PC-9 (cell line): ENCODE data around the gene TNPO2. TPM values are rescaled to one million over a fixed set of nuclear protein-coding genes. Genes with fewer than 3 reads are reported as not detected.

Experiments used
- BruUV-seq: library from RNA; stranded (reverse); fragments of 400-500 nt; replicated peaks from 2 replicates; lab custom pipeline; 2021; lab: Mats Ljungman, UMichigan
- CTCF ChIA-PET: fragments of 300-600 bp; sonication (Branson Sonifier 250); formaldehyde crosslinking; loops from one replicate; lab custom pipeline; 2022; ENCODE audit warnings: antibody characterized with exemption; lab: Charles Lee
- POLR2A ChIA-PET: fragments of 300-600 bp; sonication (Branson Sonifier 250); formaldehyde crosslinking; loops from one replicate; lab custom pipeline; 2022; ENCODE audit warnings: antibody characterized with exemption; ENCODE audit not compliant: unreplicated experiment; lab: Charles Lee
- DNase-seq, 2 experiments: peaks; one replicate each; pipeline versions ENCODE4 v3.0.0 to v3.0.0-alpha.2; 2015 to 2022; ENCODE audit warnings: mixed read lengths in 1 of 2
- H2AFZ ChIP-seq: fragments of 200-600 bp; sonication (generic); 2 replicates; pipeline ENCODE4 v1.8.1; 2017; ENCODE audit warnings: antibody characterized with exemption
- H3F3A ChIP-seq: fragments of 200-600 bp; sonication (generic); 2 replicates; pipeline ENCODE4 v1.8.1; 2017; ENCODE audit warnings: antibody characterized with exemption, mild to moderate bottlenecking, low read depth; ENCODE audit not compliant: insufficient read depth
- H3K27ac ChIP-seq: fragments of 200-600 bp; sonication (generic); 2 replicates; pipeline ENCODE4 v1.6.1; 2016; ENCODE audit warnings: mixed run types
- H3K27me3 ChIP-seq: fragments of 200-600 bp; sonication (generic); 2 replicates; pipeline ENCODE4 v1.6.1; 2016; ENCODE audit warnings: low read depth, mixed run types; ENCODE audit not compliant: insufficient read depth
- H3K36me3 ChIP-seq: fragments of 200-600 bp; sonication (generic); 2 replicates; pipeline ENCODE4 v1.6.1; 2016; ENCODE audit warnings: low read depth, mixed run types
- H3K4me1 ChIP-seq: fragments of 200-600 bp; sonication (generic); replicated peaks from 2 replicates; pipeline ENCODE4 v1.6.1; 2016; ENCODE audit warnings: mixed run types; ENCODE audit not compliant: insufficient read depth
- H3K4me2 ChIP-seq: fragments of 200-600 bp; sonication (generic); 2 replicates; pipeline ENCODE4 v1.6.1; 2017; ENCODE audit warnings: mixed run types
- H3K4me3 ChIP-seq: fragments of 200-600 bp; sonication (generic); 2 replicates; pipeline ENCODE4 v1.6.1; 2016; ENCODE audit warnings: mixed run types
- H3K79me2 ChIP-seq: fragments of 200-600 bp; sonication (generic); 2 replicates; pipeline ENCODE4 v1.6.1; 2017; ENCODE audit warnings: low read depth, mixed run types
- H3K9me2 ChIP-seq: fragments of 200-600 bp; sonication (generic); 2 replicates; pipeline ENCODE4 v1.8.1; 2017; ENCODE audit warnings: mild to moderate bottlenecking; ENCODE audit not compliant: insufficient read depth
- H3K9me3 ChIP-seq: fragments of 200-600 bp; sonication (generic); 2 replicates; pipeline ENCODE4 v1.8.1; 2016; ENCODE audit warnings: low read depth; ENCODE audit not compliant: insufficient read depth
- H4K20me1 ChIP-seq: fragments of 200-600 bp; sonication (generic); 2 replicates; pipeline ENCODE4 v1.8.1; 2017; ENCODE audit not compliant: insufficient read depth
- EZH2 ChIP-seq: fragments of 200-600 bp; sonication (generic); IDR thresholded peaks from 2 replicates; pipeline ENCODE4 v1.8.0; 2017; ENCODE audit warnings: antibody characterized with exemption, low read depth
- intact Hi-C: fragments of 100-400 bp; cut with micrococcal nuclease; formaldehyde crosslinking; loops from one replicate; pipeline ENCODE4 v1.10.0; 2022; ENCODE audit not compliant: unreplicated experiment
- total RNA-seq: library from RNA; stranded (reverse); gene quantifications from 2 replicates; pipeline ENCODE4 v1.2.3, GENCODE V29; 2021
- TF ChIP-seq, protein P1 (sequence below): fragments of 200-600 bp; sonication (generic); conservative IDR thresholded peaks from 2 replicates; pipeline ENCODE4 v1.6.1; 2017; ENCODE audit warnings: mixed run types, antibody characterized with exemption, mild to moderate bottlenecking, moderate library complexity

TNPO2 gene
- total RNA-seq, 1 experiment from 2014 or later = 77.5 TPM

DNA sequence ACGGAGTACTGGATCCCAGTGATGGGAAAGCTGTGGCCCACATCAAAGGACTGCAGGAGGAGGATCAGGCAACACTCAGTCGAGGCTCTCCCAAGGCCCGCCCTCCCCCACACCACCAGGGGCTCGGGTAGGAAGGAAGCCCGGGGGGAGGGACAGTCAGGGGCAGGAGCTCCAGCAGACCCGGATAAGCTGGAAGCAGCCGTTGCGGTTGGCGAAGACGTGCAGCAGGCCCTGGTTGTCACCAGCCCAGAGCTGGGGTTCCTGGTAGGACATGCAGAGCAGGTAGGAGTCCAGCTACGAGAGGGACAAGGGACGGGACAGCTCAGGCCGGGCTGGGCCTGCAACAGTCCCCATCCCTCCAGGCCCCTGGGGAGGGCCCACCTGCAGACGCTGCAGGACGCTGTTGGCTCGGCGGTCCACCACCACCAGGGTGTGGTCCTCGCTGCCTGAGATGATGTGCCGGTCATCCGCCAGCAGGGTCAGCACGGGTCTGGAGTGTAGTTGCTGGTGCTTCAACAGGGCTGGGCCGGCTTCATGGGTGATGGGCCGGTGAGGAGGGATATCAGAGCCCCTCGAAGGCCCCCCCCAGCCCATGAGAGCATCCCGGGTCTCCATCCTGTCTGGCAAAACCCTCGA lies 34.0 kb downstream of the TNPO2 start:
- BruUV-seq = no TSS peak
- H3K79me2 ChIP-seq = peaks cover 10% of the 10 kb centered on the region
- no peaks in the 10 kb centered on the region for H3K27me3 ChIP-seq
- intact Hi-C loops = no loop called here
- H3F3A ChIP-seq = peaks cover 19% of the 10 kb centered on the region
- no peak for DNase-seq
- no peaks in the 10 kb centered on the region for H3K9me2 ChIP-seq
- no peak overlapping the region for H2AFZ ChIP-seq
- no peak overlapping the region for H3K4me2 ChIP-seq
- H4K20me1 ChIP-seq = no peaks in the 10 kb centered on the region; the same call in 1 of the 2 replicates
- no peaks in the 10 kb centered on the region for H3K4me1 ChIP-seq
- H3K4me3 ChIP-seq = no peak overlapping the region
- no peaks in the 10 kb centered on the region for H3K36me3 ChIP-seq
- H3K27ac ChIP-seq = no peak overlapping the region
- no peaks in the 10 kb centered on the region for H3K9me3 ChIP-seq
- POLR2A ChIA-PET = no interaction called here
- CTCF ChIA-PET = no interaction called here
- TF ChIP-seq, protein P1, sequence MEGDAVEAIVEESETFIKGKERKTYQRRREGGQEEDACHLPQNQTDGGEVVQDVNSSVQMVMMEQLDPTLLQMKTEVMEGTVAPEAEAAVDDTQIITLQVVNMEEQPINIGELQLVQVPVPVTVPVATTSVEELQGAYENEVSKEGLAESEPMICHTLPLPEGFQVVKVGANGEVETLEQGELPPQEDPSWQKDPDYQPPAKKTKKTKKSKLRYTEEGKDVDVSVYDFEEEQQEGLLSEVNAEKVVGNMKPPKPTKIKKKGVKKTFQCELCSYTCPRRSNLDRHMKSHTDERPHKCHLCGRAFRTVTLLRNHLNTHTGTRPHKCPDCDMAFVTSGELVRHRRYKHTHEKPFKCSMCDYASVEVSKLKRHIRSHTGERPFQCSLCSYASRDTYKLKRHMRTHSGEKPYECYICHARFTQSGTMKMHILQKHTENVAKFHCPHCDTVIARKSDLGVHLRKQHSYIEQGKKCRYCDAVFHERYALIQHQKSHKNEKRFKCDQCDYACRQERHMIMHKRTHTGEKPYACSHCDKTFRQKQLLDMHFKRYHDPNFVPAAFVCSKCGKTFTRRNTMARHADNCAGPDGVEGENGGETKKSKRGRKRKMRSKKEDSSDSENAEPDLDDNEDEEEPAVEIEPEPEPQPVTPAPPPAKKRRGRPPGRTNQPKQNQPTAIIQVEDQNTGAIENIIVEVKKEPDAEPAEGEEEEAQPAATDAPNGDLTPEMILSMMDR = no peak
- no peak for TF ChIP-seq EZH2

DNA sequence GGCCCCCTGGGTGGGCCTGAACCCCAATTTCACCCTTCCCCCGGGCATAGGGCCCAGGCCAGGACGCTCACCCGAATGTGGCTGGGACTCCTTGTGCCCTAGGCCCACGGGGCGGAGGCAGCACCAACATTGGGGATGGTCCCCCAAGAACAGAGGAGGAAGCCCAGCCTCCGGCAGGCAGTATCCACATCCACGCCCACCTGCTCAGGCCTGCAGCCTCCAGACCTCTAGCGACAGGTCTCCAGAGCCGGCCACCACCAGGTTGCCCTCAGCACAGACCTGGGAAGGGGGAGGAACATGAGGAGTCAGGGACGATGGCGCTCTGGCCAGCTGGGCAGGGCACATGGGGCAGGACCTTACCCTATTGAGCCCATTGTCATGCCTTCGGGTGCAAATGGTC lies 34.7 kb downstream of the TNPO2 start:
- no peak overlapping the region for H3K27ac ChIP-seq
- H3K79me2 ChIP-seq = peaks cover 3% of the 10 kb centered on the region; the same call in 1 of the 2 replicates
- no TSS peak for BruUV-seq
- ChIA-PET CTCF (no interaction called here), POLR2A (no interaction called here)
- no peaks in the 10 kb centered on the region for H3K9me3 ChIP-seq
- H3F3A ChIP-seq = peaks cover 18% of the 10 kb centered on the region
- H3K27me3 ChIP-seq = no peaks in the 10 kb centered on the region
- no peak for TF ChIP-seq EZH2
- TF ChIP-seq, protein P1 = no peak
- H4K20me1 ChIP-seq = no peaks in the 10 kb centered on the region; the same call in 1 of the 2 replicates
- H3K36me3 ChIP-seq = no peaks in the 10 kb centered on the region
- H3K4me3 ChIP-seq = no peak overlapping the region
- no peak overlapping the region for H2AFZ ChIP-seq
- no peaks in the 10 kb centered on the region for H3K9me2 ChIP-seq
- H3K4me1 ChIP-seq = no peaks in the 10 kb centered on the region
- intact Hi-C loops = no loop called here
- no peak overlapping the region for H3K4me2 ChIP-seq
- no peak for DNase-seq

DNA sequence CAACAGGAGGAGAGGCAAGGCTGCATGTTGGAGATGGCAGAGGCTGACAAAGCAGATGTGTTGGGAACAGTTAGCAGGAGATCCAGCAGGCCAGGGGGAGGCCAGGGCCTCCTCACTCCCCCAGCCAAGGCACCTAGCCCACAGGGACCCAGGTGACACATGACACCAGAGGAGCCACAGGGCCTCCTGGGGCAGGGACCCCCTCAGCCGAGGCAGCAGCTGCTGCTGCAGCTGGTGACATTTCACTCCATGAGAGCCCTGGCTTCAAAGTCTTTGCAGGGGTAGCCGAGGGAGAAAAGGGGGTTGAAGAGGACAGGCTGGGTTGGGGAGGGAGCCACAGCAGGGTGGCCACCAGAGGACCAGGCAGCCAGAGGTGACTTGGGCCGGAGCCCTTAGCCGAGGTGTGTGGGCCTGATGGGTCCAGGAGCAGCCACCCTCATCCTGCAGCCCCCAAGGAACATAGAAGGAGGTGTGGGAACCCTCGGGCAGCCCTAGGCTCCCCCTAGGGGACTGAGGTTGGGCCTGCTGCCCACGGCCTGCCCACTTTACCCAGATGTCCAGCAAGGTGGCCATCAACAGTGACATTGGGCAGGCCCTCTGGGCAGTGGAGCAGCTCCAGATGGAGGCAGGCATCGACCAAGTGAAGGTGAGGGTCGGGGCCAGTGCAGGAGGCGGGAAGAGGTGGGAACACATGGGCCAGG lies 36.1 kb downstream of the TNPO2 start, which contains the start of gene GNG14:
GNG14 (plus strand) TSS at position 503 of the 701 bp plus-strand sequence; CDS start at position 554, 51 bp downstream.
- CTCF ChIA-PET = interaction anchor here (0.6 kb wide), 1 partner anchor 104 kb away, joined by 10 read pairs; the partner anchor contains the start of gene JUNB
- peaks cover 26% of the 10 kb centered on the region for H3F3A ChIP-seq
- no peaks in the 10 kb centered on the region for H3K9me2 ChIP-seq
- no peaks in the 10 kb centered on the region for H3K27me3 ChIP-seq
- intact Hi-C loops = no loop called here
- no peak for TF ChIP-seq EZH2
- TF ChIP-seq, protein P1 = no peak
- POLR2A ChIA-PET = no interaction called here
- no peak within 1 kb of the TSS for H3K27ac ChIP-seq
- H3K79me2 ChIP-seq = no peaks in the 10 kb centered on the region
- no TSS peak for BruUV-seq
- DNase-seq = no peak
- H3K9me3 ChIP-seq = no peaks in the 10 kb centered on the region
- H3K4me2 ChIP-seq = no peak within 1 kb of the TSS
- H3K4me3 ChIP-seq = no peak within 1 kb of the TSS
- no peaks in the 10 kb centered on the region for H3K36me3 ChIP-seq
- H2AFZ ChIP-seq = no peak within 1 kb of the TSS
- no peaks in the 10 kb centered on the region; the same call in 1 of the 2 replicates for H4K20me1 ChIP-seq
- no peaks in the 10 kb centered on the region for H3K4me1 ChIP-seq
